Uterus (tissue), 4 donors: ENCODE data around the gene RUFY3. TPM values are rescaled to one million over a fixed set of nuclear protein-coding genes. Genes with fewer than 3 reads are reported as not detected.

ENCODE experiments used
- DNase-seq, 2 donors: peaks; one replicate each; pipeline ENCODE4 v3.0.0-alpha.2; 2019 to 2020
- H3K27ac ChIP-seq, 2 donors: fragments of 200-600 bp; sonication (generic); 1 replicate in 1 of 2; 2 replicates in 1 of 2; pipeline ENCODE4 v1.5.1; 2016 to 2018
- H3K27me3 ChIP-seq, 2 donors: fragments of 200-600 bp; sonication (generic); one replicate each; pipeline ENCODE4 v1.5.1; 2018 to 2019; ENCODE audit warnings: control low read depth in 1 of 2
- H3K36me3 ChIP-seq, 2 donors: fragments of 200-600 bp; sonication (generic); one replicate each; pipeline ENCODE4 v1.5.1; 2019; ENCODE audit warnings: control low read depth in 1 of 2
- H3K4me1 ChIP-seq, 2 donors: fragments of 200-600 bp; sonication (generic); one replicate each; pipeline ENCODE4 v1.5.1; 2018 to 2019; ENCODE audit warnings: control low read depth in 1 of 2
- H3K4me3 ChIP-seq, 2 donors: fragments of 200-600 bp; sonication (generic); 1 replicate in 1 of 2; 2 replicates in 1 of 2; pipeline ENCODE4 v1.5.1; 2018 to 2019; ENCODE audit warnings: mild to moderate bottlenecking in 1 of 2
- H3K9me3 ChIP-seq, 2 donors: fragments of 200-600 bp; sonication (generic); one replicate each; pipeline ENCODE4 v1.5.1; 2019; ENCODE audit warnings: control low read depth in 1 of 2
- POLR2A ChIP-seq, 2 donors: fragments of 450-650 bp; IDR thresholded peaks; one replicate each; pipeline ENCODE4 v1.6.1; 2016; ENCODE audit warnings: antibody characterized with exemption in 2 of 2, mild to moderate bottlenecking in 1 of 2, moderate library complexity in 1 of 2
- intact Hi-C: fragments of 100-400 bp; cut with DNase I; formaldehyde crosslinking; loops from one replicate; pipeline ENCODE4 v1.15.1; 2023; ENCODE audit warnings: low total_unique reads
- total RNA-seq, 4 donors: library from RNA; depleted of rRNA in 3 of 4; stranded (reverse); fragments of >200 nt in 3 of 4; gene quantifications; one replicate each; pipeline versions ENCODE4 v1.1.0 to v1.2.4, GENCODE V29; 2014 to 2023
- TF ChIP-seq, protein P1 (sequence below), 4 experiments: fragments of 200-600 bp in 2 of 4; fragments of 450-650 bp in 2 of 4; sonication (generic) in 2 of 4; IDR thresholded peaks; one replicate each; pipeline ENCODE4 v1.5.1; 2016 to 2019; ENCODE audit warnings: antibody characterized with exemption in 4 of 4, mild to moderate bottlenecking in 2 of 4, moderate library complexity in 1 of 4
- donor health status: DM: yes; HTN: yes; CAD: no.

Gene RUFY3
- total RNA-seq, 4 donors from 2014 or later = 25.4 to 137 (median 75.9) TPM

DNA sequence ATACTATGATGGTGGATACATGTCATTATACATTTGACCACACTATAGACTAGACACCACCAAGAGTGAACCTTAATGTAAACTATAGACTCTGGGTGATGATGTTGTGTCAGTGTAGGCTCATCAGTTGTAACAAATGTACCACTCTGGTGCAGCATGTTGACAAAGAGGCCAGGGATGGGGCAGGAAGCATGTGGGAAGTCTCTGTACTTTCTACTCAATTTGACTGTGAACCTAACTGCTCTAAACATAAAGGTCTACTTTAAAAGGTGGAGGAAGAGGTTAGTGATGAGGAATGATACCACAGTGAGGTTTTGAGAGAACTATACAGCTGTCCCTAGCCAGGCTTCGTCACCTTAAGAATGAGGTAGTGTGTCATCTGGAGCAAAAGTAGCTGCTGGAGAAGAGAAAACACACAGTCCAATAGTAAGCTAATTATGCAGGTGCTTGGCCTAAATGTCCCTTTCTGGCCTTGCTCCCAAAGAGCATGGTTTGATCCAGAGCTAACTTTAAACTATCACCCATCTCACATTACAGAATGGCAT lies 79.6 kb downstream of the RUFY3 start:
- no peak for DNase-seq
- no peak overlapping the region for H3K27ac ChIP-seq
- intact Hi-C loops = no loop called here
- H3K27me3 ChIP-seq = no peaks in the 10 kb centered on the region
- TF ChIP-seq, protein P1, sequence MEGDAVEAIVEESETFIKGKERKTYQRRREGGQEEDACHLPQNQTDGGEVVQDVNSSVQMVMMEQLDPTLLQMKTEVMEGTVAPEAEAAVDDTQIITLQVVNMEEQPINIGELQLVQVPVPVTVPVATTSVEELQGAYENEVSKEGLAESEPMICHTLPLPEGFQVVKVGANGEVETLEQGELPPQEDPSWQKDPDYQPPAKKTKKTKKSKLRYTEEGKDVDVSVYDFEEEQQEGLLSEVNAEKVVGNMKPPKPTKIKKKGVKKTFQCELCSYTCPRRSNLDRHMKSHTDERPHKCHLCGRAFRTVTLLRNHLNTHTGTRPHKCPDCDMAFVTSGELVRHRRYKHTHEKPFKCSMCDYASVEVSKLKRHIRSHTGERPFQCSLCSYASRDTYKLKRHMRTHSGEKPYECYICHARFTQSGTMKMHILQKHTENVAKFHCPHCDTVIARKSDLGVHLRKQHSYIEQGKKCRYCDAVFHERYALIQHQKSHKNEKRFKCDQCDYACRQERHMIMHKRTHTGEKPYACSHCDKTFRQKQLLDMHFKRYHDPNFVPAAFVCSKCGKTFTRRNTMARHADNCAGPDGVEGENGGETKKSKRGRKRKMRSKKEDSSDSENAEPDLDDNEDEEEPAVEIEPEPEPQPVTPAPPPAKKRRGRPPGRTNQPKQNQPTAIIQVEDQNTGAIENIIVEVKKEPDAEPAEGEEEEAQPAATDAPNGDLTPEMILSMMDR (IDR thresholded peaks at IDR 0.05) = no peak
- TF ChIP-seq POLR2A (IDR thresholded peaks at IDR 0.05) = no peak
- H3K4me1 ChIP-seq = no peaks in the 10 kb centered on the region
- H3K36me3 ChIP-seq = no peaks in the 10 kb centered on the region
- no peaks in the 10 kb centered on the region for H3K9me3 ChIP-seq
- H3K4me3 ChIP-seq = no peak overlapping the region

DNA sequence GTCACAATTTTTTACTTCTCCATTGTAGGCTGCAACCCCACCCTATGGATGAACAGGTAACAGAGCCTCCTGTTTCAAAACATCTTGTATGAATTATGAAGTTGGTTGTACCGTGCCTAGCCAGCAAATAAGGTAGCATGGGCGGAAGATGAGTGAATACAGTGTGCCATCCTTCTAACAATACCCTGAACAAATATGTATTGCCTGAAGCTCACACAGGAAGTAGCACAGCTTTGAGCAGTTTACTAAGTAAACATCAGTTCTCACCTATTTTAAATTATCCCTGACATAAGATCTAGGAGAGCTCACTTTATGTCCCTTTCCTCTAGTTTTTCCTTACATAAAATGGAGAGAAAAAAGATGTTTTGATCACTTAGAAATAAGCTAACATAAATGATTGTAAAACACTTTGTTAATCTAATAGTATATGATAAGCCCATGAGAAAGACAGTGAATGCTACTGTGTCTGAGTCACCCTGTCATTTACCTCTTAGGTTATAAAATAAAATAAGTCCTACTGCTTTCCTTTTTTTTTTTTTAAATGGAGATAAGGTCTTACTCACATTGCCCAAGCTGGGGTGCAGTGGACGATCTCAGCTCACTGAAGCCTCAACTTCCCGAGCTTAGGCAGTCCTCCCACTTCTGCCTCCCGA lies 81.3 kb downstream of the RUFY3 start:
- DNase-seq = no peak
- no peak for TF ChIP-seq POLR2A (IDR thresholded peaks at IDR 0.05)
- TF ChIP-seq, protein P1 (IDR thresholded peaks at IDR 0.05) = no peak
- no peaks in the 10 kb centered on the region for H3K27me3 ChIP-seq
- H3K36me3 ChIP-seq = no peaks in the 10 kb centered on the region
- H3K4me3 ChIP-seq = no peak overlapping the region
- no peaks in the 10 kb centered on the region for H3K9me3 ChIP-seq
- H3K4me1 ChIP-seq = no peaks in the 10 kb centered on the region
- H3K27ac ChIP-seq = no peak overlapping the region
- intact Hi-C loops = no loop called here

DNA sequence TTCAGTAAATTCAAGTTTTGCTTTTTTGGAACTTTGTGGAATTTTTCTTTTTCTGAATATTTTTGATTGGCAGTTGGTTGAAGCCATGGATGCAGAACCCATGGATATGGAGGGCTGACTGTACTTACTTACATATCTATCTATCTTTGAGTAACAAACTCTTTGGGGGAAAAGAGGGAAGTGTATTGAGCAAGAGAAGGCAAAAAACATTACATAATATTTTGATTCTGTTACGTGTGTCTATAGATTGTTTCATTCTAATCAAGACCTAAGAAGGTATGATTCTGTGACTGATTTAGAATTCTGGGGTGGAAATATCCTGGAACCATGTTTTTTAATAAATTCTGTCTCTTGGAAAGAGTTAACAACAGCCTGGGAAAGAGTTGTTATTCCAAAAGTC lies 86.4 kb downstream of the RUFY3 start:
- TF ChIP-seq POLR2A (IDR thresholded peaks at IDR 0.05) = no peak
- TF ChIP-seq, protein P1 (IDR thresholded peaks at IDR 0.05) = no peak
- H3K4me1 ChIP-seq = no peaks in the 10 kb centered on the region
- intact Hi-C loops = no loop called here
- no peaks in the 10 kb centered on the region for H3K36me3 ChIP-seq
- no peak overlapping the region for H3K27ac ChIP-seq
- no peak overlapping the region for H3K4me3 ChIP-seq
- H3K9me3 ChIP-seq = no peaks in the 10 kb centered on the region
- DNase-seq = no peak
- no peaks in the 10 kb centered on the region for H3K27me3 ChIP-seq

DNA sequence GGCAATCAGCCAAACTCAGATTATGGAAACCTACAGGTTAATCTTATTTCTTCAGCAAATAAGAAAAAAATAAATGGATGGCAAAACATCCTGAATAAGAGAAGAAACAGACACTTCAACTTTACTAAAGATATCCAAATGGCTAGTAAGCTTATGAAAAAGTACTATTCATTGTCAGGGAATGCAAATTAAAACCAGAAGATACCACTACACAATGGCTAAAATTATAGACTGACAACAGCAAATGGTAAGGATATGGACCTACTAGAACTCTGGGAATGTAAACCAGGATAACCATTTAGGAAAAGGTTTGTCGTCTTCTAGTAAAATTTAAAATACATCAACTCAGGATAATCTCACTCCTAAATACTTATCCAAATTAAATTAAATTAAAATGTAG lies 93.6 kb downstream of the RUFY3 start:
- H3K4me1 ChIP-seq = no peaks in the 10 kb centered on the region
- TF ChIP-seq, protein P1 (IDR thresholded peaks at IDR 0.05) = no peak
- TF ChIP-seq POLR2A (IDR thresholded peaks at IDR 0.05) = no peak
- H3K36me3 ChIP-seq = no peaks in the 10 kb centered on the region
- no peaks in the 10 kb centered on the region for H3K27me3 ChIP-seq
- DNase-seq = no peak
- intact Hi-C loops = no loop called here
- H3K9me3 ChIP-seq = no peaks in the 10 kb centered on the region
- H3K27ac ChIP-seq = no peak overlapping the region
- no peak overlapping the region for H3K4me3 ChIP-seq

DNA sequence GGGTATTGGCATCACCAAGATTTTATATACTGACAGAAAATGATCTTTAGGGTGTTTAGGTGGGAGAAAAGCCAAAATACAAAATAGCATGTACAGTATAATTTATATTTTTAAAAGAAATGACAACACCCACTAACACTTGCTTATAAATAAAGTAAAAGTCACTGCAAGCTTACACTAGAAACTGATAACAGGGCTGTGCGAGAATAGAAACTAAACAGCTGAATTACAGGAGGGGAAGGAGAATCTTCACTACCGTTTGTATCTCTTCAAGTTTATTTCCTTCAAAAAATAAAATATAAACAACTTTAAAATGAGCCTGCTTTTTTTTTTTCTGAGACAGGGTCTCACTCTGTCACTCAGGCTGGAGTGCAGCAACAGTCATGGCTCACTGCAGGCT lies 95.1 kb downstream of the RUFY3 start:
- no peak for TF ChIP-seq POLR2A (IDR thresholded peaks at IDR 0.05)
- TF ChIP-seq, protein P1 (IDR thresholded peaks at IDR 0.05) = no peak
- no peak overlapping the region for H3K27ac ChIP-seq
- intact Hi-C loops = no loop called here
- no peak for DNase-seq
- no peaks in the 10 kb centered on the region for H3K36me3 ChIP-seq
- H3K27me3 ChIP-seq = no peaks in the 10 kb centered on the region
- H3K9me3 ChIP-seq = no peaks in the 10 kb centered on the region
- no peaks in the 10 kb centered on the region for H3K4me1 ChIP-seq
- H3K4me3 ChIP-seq = no peak overlapping the region
